CD4-positive, alpha-beta T cell treated with Interleukin-4 for 4 hours (primary cell): ENCODE data around the gene OPCML.

ENCODE experiments used
- DNase-seq: peaks from one replicate; pipeline ENCODE4 v3.0.0-alpha.2; 2020

Gene OPCML

DNA sequence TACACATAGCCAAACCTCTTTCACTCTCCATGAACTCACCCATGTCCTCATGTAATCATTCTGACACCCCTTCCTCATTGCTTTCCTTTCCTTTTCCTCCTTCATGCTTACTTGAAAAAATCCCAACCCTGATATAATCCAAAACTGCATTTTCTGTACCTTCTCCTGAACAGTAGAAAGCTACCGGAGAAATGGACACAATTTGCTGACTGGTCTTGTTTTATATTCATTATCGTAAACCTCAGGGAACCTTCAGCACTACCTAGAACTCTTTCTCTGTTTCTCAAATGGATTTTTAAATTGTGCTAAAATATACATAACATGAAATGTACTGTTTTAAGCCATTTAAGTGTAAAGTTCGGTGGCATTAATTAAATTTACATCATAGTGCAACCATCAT is 1165.0 kb downstream of the OPCML start:
- DNase-seq, result no peak

DNA sequence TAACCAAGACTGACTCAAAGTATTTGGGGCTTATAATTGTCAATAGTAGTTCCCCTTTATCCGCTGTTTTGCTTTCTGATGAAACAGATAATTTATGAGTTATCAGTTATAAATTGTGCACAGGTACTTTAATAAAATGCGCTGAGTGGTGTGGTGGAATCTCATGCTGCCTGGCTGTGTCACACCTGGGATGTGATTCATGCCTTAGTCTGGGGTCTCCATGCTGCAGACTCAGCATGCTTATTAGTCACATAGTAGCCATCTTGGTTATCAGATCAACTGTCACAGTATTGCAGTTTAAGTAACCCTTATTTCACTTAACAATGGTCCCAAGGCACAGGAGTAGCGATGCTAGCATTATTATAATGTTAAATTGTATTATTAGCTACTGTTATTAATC is 1166.7 kb downstream of the OPCML start:
- DNase-seq, result no peak
